Astrocyte of the cerebellum (primary cell): ENCODE measurements around the gene MCM8.
A peak's percentile ranks its signal among the peaks of the same experiment; 100 is the strongest.

Experiments
- DNase-seq: peaks from one replicate; pipeline ENCODE4 v3.0.0-alpha.2; 2011; ENCODE audit warnings: low read depth
- H3K4me3 ChIP-seq: 2 replicates; pipeline ENCODE4 v1.5.1; 2011; ENCODE audit warnings: mild to moderate bottlenecking, low read depth, low read length, moderate library complexity
- in situ Hi-C: cut with HindIII; loops from 2 replicates; pipeline ENCODE4 v1.10.0; 2017; ENCODE audit warnings: low sequenced_read_pairs
- TF ChIP-seq, protein P1 (sequence below): IDR thresholded peaks from 2 replicates; pipeline ENCODE4 v1.5.1; 2012; ENCODE audit warnings: low read length, low read depth, moderate library complexity, mild to moderate bottlenecking; ENCODE audit errors: missing control alignments

The MCM8 gene

DNA sequence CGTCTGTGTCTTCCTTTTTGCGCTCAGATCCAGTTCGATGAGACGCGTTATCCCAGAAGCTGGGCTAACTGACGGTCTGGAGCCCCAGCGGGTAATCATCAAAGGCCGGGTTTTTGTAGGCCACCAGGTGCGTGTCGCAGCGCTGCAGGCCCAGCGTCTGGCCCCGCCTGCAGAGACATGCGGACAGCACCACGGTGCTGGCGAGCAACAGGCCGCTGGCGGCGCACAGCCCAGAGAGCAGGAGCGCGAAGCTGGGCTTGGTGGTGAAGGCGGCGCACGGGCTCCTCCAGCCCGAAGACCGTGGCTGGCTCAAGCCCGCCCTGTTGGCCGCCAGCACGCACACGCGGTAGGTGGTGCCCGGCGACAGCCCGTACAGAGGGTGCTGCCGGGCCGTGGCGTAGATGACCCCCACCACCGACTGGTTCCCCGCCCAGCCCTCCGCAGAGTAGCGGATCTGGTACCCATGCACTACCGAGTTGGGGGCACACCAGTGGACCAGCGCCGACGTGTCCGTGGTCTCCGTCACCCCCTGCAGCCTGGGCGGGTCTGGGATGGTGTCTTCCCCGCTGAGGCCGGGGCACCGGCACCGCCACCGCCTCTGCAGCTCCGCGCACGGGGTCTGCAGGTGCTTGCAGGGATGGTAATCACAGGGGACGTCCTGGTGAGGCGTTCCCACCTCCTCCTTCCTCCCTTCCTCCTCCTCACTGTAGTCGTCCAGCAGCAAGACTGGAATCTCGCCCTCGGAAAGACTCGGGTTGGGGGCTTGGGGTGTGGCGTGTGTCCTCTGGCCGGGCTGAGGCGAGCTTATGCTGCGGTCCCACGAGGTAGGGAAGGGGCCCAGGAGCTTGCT lies 90.7 kb downstream of the MCM8 start:
- no peak overlapping the region for H3K4me3 ChIP-seq
- in situ Hi-C loops: no loop called here
- TF ChIP-seq, protein P1, sequence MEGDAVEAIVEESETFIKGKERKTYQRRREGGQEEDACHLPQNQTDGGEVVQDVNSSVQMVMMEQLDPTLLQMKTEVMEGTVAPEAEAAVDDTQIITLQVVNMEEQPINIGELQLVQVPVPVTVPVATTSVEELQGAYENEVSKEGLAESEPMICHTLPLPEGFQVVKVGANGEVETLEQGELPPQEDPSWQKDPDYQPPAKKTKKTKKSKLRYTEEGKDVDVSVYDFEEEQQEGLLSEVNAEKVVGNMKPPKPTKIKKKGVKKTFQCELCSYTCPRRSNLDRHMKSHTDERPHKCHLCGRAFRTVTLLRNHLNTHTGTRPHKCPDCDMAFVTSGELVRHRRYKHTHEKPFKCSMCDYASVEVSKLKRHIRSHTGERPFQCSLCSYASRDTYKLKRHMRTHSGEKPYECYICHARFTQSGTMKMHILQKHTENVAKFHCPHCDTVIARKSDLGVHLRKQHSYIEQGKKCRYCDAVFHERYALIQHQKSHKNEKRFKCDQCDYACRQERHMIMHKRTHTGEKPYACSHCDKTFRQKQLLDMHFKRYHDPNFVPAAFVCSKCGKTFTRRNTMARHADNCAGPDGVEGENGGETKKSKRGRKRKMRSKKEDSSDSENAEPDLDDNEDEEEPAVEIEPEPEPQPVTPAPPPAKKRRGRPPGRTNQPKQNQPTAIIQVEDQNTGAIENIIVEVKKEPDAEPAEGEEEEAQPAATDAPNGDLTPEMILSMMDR: no peak
- DNase-seq: no peak

DNA sequence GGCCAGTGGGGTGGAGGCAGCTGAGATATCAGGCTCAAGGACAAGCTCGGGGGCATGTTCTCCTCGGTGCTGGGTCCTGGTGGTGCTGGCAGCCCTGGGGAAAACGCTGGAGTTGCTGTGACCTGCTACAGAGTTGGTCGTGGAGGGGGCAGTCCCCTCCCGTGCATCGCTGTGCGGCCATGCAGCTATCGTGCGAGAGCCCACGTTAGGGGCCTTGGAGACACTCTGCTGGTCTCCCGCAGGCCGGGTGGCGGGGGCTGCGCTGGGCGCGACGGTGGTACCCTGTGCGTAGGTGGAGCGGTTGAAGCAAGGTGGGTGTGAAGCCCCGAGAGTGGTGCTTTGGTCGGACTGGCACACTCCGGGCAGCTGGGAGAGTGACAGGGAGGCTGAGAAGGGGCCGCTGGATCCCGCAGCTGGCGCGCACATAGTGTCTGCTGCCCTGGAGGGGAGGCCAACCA lies 91.4 kb downstream of the MCM8 start:
- DNase-seq: no peak
- TF ChIP-seq, protein P1: no peak
- H3K4me3 ChIP-seq: no peak overlapping the region
- in situ Hi-C loops: no loop called here

DNA sequence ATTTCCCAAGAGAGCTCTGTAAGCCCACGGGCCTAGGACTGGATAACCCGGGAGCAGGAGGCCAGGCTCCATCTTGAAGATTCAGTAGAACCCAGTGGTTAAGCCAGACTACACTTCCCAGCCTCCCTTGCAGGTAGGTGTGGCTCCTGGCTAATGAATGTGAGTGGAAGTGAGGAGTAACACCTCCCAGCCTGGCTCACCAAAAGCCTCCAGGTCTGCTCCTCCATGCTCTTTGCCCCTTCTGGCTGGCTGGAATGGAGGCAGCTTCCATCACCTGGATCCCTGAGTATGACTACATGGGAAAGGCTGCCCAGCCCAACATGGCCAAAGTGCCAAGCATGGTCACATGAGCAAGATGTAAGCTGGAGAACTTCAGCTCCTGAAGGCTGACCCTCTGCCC lies 93.7 kb downstream of the MCM8 start:
- no peak for DNase-seq
- no peak overlapping the region for H3K4me3 ChIP-seq
- TF ChIP-seq, protein P1: no peak
- in situ Hi-C loops: no loop called here

GRCh38 chr20:6045566-6045965 lies 95.1 kb downstream of the MCM8 start:
- H3K4me3 ChIP-seq: no peak overlapping the region
- TF ChIP-seq, protein P1: no peak
- peak; percentile 44 for DNase-seq
- in situ Hi-C loops: no loop called here

DNA sequence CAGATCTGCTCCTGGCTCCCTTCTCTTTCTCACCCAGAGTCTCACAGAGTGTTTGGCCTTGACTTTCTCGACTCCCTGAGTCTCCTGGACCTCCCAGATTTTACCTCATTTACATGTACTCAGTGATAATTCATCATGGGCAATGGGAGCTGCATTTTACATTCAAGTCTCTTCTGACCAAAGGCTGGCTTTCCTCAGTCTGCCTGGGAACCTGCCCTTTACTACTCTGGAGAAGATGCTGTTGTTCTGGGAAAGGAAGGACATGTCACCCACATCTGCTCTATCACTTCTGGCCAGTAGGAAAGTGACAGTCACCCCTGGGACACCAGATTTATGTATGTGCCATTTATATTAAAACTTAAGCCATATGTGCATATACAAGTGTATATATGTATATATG lies 96.0 kb downstream of the MCM8 start:
- DNase-seq: no peak
- H3K4me3 ChIP-seq: no peak overlapping the region
- TF ChIP-seq, protein P1: no peak
- in situ Hi-C loops: no loop called here

DNA sequence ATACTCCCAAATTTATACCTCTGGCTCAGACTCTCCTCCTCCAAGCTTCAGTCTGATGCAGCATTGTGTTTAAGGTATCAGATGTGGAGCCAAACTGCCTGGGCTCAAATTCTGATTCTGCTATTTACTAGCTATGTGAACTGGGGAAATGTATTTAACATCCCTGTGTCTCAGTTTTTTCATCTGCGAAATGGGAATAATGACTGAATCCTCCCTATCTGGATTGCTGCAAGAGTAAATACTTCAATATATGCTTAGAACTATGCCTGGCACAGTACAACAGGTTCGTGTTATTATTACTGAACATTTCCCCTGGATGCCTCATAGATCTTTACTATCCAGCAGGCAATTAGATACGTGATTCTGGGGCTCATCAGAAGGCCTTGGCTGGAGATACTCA lies 97.9 kb downstream of the MCM8 start:
- H3K4me3 ChIP-seq: no peak overlapping the region
- in situ Hi-C loops: no loop called here
- TF ChIP-seq, protein P1: no peak
- no peak for DNase-seq
